Measurements from ENCODE around the gene ZNF226. TPM values are rescaled to one million over a fixed set of nuclear protein-coding genes. Genes with fewer than 3 reads are reported as not detected.
A peak's percentile ranks its signal among the peaks of the same experiment; 100 is the strongest.
"Not testable (repeated sequence)": the region's sequence is repeated elsewhere in the genome, so short reads cannot be mapped to it uniquely, and the experiment has no call there.

ZNF226 gene
- polyA plus RNA-seq, 1 of the 3 experiments (the other 2 are of a cell fraction), result 28.8 TPM

- no peak for TF ChIP-seq USF2 (IDR thresholded peaks at IDR 0.05; ENCODE audit: borderline replicate concordance, low read depth, low read length)
- TF ChIP-seq PBX3 (IDR thresholded peaks at IDR 0.05), result no peak
- no peak for TF ChIP-seq NFIC (IDR thresholded peaks at IDR 0.05; ENCODE audit: borderline replicate concordance)
- no peak for TF ChIP-seq IRF3 (IDR thresholded peaks at IDR 0.05; ENCODE audit: low read depth, low read length)
- peak; percentile 46; the same call in 1 of the 2 replicates for TF ChIP-seq TAF1 (IDR thresholded peaks at IDR 0.05; ENCODE audit: borderline replicate concordance, low read depth, low read length)
- TF ChIP-seq RCOR1 (IDR thresholded peaks at IDR 0.05; ENCODE audit: low read length), result peak; percentile 18; the same call in 1 of the 2 replicates
- no peak for TF ChIP-seq NRF1 (IDR thresholded peaks at IDR 0.05; ENCODE audit: low read depth, low read length)
- TF ChIP-seq GATA2 (CRISPR knock-in tag; IDR thresholded peaks at IDR 0.05), result no peak
- no peak for TF ChIP-seq FOXJ3 (CRISPR knock-in tag; IDR thresholded peaks at IDR 0.05)
- TF ChIP-seq MXI1 (IDR thresholded peaks at IDR 0.05; ENCODE audit: low read depth, low read length), result peak; percentile 55; the same call in 1 of the 2 replicates
- peak; percentile 98 for TF ChIP-seq ELF1 (IDR thresholded peaks at IDR 0.05)
Observed at GRCh38 chr19:44164673-44165512, at the start of gene ZNF226 (continued).

GRCh38 chr19:44121162-44121561, 43.7 kb upstream of the ZNF226 start:
- CTCF ChIA-PET, POLR2A ChIA-PET, H3K9me3 ChIP-seq: not testable (repeated sequence)

GRCh38 chr19:44131955-44132354, 32.9 kb upstream of the ZNF226 start:
- CTCF ChIA-PET, result no interaction called here
- DNase-seq, result no peak
- H3K4me3 ChIP-seq (ENCODE audit: low read depth in 2 of 2, low read length in 1 of 2), result no peak overlapping the region
- no peak overlapping the region for H3K4me2 ChIP-seq
- H3K9me2 ChIP-seq, result no peaks in the 10 kb centered on the region
- H2AFZ ChIP-seq (ENCODE audit: low read depth), result no peak overlapping the region
- H3F3A ChIP-seq (replicated peaks; ENCODE audit: insufficient read depth), result no peaks in the 10 kb centered on the region
- 97% methylated on average over 5 of the region's 5 CpGs for WGBS (ENCODE audit: low lambda C conversion rate)
- no peaks in the 10 kb centered on the region for H3K9me3 ChIP-seq
- POLR2A ChIA-PET, result no interaction called here
- H4K20me1 ChIP-seq (ENCODE audit: insufficient read depth), result no peaks in the 10 kb centered on the region
- H3K79me2 ChIP-seq (ENCODE audit: insufficient read depth), result no peaks in the 10 kb centered on the region
- no peaks in the 10 kb centered on the region for H3K27me3 ChIP-seq (ENCODE audit: insufficient read depth)
- no peaks in the 10 kb centered on the region for H3K4me1 ChIP-seq (ENCODE audit: control insufficient read depth in 1 of 2, insufficient read depth in 2 of 2, low read depth in 1 of 2, low read length in 1 of 2)
- no peak overlapping the region for H3K27ac ChIP-seq (ENCODE audit: low read depth in 2 of 2, low read length in 1 of 2)
- H3K9ac ChIP-seq, result no peak overlapping the region
- peaks cover 37 to 40% of the 10 kb centered on the region in 2 experiments for H3K36me3 ChIP-seq (replicated peaks in 1 of 2; ENCODE audit: control insufficient read depth in 1 of 2, insufficient read depth in 2 of 2, low read length in 1 of 2)
- TF ChIP-seq TCF12 (IDR thresholded peaks at IDR 0.05) (no peak), MXI1 (IDR thresholded peaks at IDR 0.05; ENCODE audit: low read depth, low read length) (no peak), MAX (IDR thresholded peaks at IDR 0.05; ENCODE audit: low read depth) (no peak), FOSL2 (IDR thresholded peaks at IDR 0.05; ENCODE audit: borderline replicate concordance, low read depth) (no peak), TEAD4 (IDR thresholded peaks at IDR 0.05; ENCODE audit: borderline replicate concordance, insufficient read depth) (no peak), EZH2phosphoT487 (IDR thresholded peaks at IDR 0.05; ENCODE audit: borderline replicate concordance, low read depth) (no peak), ZBTB33 (IDR thresholded peaks at IDR 0.05; ENCODE audit: borderline replicate concordance, low read depth) (no peak), NFIC (IDR thresholded peaks at IDR 0.05; ENCODE audit: borderline replicate concordance) (no peak), FOXJ3 (CRISPR knock-in tag; IDR thresholded peaks at IDR 0.05) (no peak), USF2 (IDR thresholded peaks at IDR 0.05; ENCODE audit: borderline replicate concordance, low read depth, low read length) (no peak), CHD2 (IDR thresholded peaks at IDR 0.05; ENCODE audit: low read length, partially characterized antibody) (no peak)

More at GRCh38 chr19:44121162-44121561, 43.7 kb upstream of the ZNF226 start:
- H3K27me3 ChIP-seq (ENCODE audit: insufficient read depth); H3K4me2 ChIP-seq; H3K79me2 ChIP-seq (ENCODE audit: insufficient read depth); H3K27ac ChIP-seq (ENCODE audit: low read depth in 2 of 2, low read length in 1 of 2); H4K20me1 ChIP-seq (ENCODE audit: insufficient read depth); DNase-seq; H3K9ac ChIP-seq; H2AFZ ChIP-seq (ENCODE audit: low read depth); H3K4me3 ChIP-seq (ENCODE audit: low read depth in 2 of 2, low read length in 1 of 2); H3K9me2 ChIP-seq; H3F3A ChIP-seq (replicated peaks; ENCODE audit: insufficient read depth); H3K4me1 ChIP-seq (ENCODE audit: control insufficient read depth in 1 of 2, insufficient read depth in 2 of 2, low read depth in 1 of 2, low read length in 1 of 2): not testable (repeated sequence)
- peaks cover 56 to 77% of the 10 kb centered on the region in 2 experiments for H3K36me3 ChIP-seq (replicated peaks in 1 of 2; ENCODE audit: control insufficient read depth in 1 of 2, insufficient read depth in 2 of 2, low read length in 1 of 2)
- 76% methylated on average over 4 of the region's 4 CpGs for WGBS (ENCODE audit: low lambda C conversion rate)
